ENCODE data around the gene TSPAN14.

DNA sequence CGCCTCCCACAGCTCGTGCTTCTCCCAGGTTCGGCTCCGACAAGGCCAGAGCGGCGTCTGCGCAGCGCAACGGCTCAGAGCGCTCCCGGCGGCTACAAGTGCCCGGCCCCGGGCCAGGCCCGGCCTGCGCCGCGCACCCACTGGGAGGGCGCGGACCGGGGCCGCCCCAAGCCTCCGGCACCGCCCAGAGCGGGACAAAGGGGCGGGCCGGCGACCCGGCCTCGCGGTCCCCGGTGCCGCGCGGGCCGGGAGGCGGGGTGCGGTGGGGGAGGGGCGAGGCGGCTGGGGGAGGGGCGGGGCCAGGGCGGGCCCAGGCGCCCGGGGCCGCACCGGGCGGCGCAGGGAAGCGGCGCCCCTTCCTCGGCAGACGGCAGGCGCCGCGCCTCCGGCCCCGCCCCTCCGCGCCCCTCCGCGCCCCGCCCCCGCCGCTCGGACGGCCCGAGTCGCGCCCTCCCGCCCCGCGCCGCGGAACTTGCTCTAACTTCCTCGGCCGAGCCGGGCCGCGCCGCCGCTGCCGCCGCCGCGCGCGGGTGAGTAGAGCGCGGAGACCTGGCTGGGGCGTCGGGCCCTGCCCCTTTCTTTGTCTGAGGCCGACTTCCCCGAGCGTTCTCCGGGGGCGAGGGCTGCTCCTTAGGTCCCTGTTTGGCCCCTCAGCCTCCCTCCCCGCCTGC lies at the start of gene TSPAN14:
- TF ChIP-seq, protein P1, sequence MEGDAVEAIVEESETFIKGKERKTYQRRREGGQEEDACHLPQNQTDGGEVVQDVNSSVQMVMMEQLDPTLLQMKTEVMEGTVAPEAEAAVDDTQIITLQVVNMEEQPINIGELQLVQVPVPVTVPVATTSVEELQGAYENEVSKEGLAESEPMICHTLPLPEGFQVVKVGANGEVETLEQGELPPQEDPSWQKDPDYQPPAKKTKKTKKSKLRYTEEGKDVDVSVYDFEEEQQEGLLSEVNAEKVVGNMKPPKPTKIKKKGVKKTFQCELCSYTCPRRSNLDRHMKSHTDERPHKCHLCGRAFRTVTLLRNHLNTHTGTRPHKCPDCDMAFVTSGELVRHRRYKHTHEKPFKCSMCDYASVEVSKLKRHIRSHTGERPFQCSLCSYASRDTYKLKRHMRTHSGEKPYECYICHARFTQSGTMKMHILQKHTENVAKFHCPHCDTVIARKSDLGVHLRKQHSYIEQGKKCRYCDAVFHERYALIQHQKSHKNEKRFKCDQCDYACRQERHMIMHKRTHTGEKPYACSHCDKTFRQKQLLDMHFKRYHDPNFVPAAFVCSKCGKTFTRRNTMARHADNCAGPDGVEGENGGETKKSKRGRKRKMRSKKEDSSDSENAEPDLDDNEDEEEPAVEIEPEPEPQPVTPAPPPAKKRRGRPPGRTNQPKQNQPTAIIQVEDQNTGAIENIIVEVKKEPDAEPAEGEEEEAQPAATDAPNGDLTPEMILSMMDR (conservative IDR thresholded peaks at IDR 0.05; ENCODE audit: low read depth, low read length), result no peak
- TF ChIP-seq EZH2 (IDR thresholded peaks at IDR 0.05; ENCODE audit: low read length, unreplicated experiment), result no peak
- no peak for TF ChIP-seq EZH2phosphoT487 (IDR thresholded peaks at IDR 0.05; ENCODE audit: borderline replicate concordance, low read length)

Data from PC-3 (cell line).